NK-92 (cell line): ENCODE results near the gene ARHGAP18.

Source experiments
- DNase-seq: peaks from one replicate; lab custom pipeline; 2025; ENCODE audit not compliant: unreplicated experiment; lab: John Stamatoyannopoulos, UW

The ARHGAP18 gene

DNA sequence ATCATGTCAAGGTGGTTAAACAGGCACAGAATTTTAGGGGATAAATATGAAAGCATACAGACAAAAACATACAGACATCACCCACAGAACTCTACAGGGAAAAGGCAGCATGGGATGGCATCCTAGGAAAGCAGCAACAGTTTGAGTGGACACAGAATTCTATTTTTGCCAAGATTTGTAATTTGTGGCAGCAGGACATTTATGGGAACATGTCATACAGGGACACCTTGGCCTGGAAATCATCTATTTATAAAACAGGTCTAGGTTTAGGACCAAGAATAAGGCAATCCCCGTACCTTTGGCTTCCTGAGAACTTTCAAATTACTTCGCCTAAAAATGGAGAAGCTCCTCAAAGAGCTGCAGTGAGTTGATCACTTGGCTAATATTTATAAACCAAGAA, 17.5 kb downstream of the ARHGAP18 start:
- no peak for DNase-seq

GRCh38 chr6:129691709-129692108, 18.3 kb downstream of the ARHGAP18 start:
- DNase-seq = no peak

- no peak for DNase-seq
Measured at GRCh38 chr6:129691043-129691640, 18.8 kb downstream of the ARHGAP18 start.

GRCh38 chr6:129686941-129687627, 22.9 kb downstream of the ARHGAP18 start:
- no peak for DNase-seq

DNA sequence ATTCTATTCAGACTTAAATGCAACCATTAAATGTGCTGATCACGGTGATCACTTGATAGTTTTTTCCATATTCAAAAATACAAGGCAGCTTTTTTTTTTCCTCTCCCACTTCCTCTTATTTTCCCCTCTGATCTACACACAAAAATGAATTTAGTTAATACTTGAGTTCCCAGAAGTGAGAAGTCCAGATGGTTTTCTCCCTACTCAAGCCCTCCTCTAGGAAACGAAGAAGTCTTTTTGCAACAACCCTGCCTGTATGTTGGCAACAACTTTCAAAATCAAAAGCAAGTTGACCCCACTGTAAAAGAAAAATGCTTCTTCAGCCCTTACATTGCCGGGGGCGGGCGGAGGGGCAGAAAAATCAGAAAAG, 24.3 kb downstream of the ARHGAP18 start:
- DNase-seq = no peak

DNA sequence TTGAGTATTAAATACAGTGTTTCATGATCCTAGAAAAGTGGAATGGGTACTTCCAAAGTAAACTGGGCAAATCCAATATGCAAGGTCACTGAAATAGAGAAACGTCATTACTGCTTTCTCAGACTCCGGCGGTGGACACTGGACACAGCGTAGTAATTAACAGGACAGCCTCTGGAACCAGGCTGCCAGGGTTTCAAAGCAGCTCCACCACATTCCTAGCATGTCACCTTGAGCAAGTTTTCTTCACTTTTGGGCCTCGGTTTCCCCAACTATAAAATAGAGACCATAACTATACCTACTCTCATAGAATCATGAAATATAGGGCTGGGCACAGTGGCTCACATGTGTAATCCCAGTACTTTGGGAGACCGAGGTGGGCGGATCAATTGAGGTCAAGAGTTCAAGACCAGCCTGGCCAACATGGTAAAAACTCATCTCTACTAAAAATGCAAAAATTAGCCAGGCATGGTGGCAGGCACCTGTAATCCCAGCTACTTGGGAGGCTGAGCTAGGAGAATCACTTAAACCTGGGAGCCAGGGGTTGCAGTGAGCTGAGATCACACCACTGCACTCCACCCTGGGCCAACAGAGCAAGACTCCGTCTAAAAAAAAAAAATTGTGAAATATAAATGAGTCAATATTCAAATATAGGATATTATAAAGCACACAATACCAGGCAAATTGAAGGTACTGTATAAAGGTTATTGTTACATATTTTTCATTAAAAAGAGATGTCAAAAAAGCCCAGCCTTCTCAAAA, 24.9 kb downstream of the ARHGAP18 start:
- no peak for DNase-seq

DNA sequence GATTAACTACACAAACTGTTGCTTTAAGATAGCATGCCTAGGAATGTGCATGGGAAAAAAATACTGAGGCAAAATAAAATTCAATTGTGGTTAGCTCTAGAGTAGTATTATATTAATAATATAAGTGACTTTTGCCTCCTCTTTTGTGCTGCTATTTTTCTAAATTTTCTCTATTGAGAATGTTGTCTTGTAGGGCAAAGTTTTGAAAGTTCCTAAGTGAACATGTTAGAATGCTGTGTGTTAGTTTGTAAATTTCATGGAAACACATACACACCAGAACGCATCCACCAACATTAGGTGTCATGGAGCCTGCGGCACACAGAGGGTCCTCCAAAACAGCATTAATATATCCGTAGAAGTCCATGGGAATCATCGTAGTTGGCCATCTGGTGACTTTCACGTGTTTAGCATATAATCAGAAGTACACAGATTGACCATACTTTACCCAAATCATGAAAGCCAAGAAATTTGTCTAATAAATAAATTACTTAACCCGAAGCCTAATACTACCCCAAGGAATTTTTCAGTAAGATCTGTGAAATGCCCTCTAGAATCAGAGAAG, 25.6 kb downstream of the ARHGAP18 start:
- no peak for DNase-seq

DNA sequence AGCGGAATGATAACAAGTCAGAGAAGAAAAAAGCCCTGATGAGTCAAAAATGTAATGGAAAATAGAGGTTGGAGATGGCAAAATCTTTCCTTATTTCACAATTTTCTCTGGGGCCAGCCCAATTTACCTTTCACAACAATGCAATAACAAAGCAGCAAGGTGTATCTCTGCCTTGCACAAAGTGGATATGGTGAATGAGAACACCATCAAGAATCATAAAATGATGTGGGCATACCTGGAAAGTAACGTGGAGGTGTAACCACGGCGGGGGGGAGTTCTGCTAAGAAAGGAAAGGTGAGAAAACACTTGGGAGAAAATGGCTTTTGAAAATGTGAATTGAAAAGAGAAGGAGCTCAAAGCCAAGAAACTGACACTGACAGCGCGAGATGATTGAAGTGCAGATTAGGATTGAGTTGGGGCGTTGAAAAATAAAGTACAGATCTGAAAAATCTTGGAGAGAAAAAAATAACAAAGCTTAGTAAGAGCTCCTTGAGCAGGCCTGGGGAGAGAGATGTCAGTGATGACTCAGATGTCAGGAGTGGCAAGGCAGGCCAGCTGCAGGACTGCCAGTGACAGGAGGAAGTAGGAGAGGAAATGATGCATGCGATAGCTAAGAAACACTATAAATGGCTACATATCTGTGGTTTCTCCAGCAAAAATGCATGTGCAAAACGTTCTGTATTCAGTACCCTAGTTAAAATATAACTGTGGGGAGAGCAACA, 26.2 kb downstream of the ARHGAP18 start:
- no peak for DNase-seq

- DNase-seq = no peak
Measured at GRCh38 chr6:129681913-129682205, 28.1 kb downstream of the ARHGAP18 start.

DNA sequence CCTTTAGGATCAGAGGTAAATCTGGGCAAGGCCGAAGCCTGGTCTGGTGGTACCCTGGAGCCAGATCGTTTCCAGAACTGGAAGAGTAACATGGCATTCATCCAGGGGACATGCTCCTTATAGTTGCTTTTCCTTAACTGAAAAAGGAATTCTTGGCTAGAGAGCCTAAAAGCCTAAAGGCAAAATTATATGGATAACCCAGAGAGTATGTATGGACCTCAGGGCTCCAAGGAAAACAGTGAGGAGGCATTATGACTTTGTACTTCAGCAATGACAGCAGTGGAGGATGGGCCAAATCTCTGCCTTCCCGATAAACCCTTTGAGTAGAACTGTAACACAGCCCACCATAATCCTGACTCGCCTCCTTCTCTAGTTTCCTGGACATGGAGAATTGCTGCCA, 29.3 kb downstream of the ARHGAP18 start:
- DNase-seq = no peak

GRCh38 chr6:129679758-129680157, 30.2 kb downstream of the ARHGAP18 start:
- DNase-seq = no peak

DNA sequence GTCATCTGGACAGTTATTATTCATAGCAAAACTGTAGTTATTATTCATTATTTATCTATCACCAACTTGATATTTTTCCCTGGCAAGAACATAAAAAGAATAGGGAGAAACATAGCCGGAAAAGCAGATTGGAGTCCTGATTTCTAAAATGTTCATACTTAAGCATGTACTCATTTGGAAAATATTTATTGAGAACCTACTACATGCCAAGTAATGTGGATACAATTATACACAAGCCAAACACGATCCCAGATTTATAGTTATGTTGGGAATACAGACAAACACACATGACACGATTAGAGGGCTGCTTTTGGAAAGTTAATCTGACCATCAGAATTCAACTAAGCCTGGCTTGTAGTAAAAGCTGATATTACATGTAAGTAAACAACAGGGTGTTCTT, 30.7 kb downstream of the ARHGAP18 start:
- no peak for DNase-seq

DNA sequence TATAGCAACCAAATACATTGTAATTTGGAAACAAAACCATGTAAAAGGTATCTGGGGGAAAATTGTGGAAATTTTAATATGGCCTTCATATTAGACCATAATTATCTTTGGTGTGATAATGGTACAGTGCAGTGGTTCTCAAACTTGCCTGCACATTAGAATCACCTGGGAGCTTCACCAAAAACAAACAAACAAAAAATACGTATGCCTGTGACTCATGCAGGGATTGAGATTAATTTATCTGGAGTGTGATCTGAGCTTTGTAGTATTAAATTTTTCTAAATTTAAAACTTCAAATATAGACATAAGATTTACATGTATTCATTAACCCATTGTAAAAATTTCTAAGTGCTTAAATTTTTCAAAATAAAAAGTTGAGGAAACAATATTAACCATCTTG, 31.5 kb downstream of the ARHGAP18 start:
- no peak for DNase-seq

- DNase-seq = no peak
Measured at GRCh38 chr6:129677620-129678325, 32.2 kb downstream of the ARHGAP18 start.

DNA sequence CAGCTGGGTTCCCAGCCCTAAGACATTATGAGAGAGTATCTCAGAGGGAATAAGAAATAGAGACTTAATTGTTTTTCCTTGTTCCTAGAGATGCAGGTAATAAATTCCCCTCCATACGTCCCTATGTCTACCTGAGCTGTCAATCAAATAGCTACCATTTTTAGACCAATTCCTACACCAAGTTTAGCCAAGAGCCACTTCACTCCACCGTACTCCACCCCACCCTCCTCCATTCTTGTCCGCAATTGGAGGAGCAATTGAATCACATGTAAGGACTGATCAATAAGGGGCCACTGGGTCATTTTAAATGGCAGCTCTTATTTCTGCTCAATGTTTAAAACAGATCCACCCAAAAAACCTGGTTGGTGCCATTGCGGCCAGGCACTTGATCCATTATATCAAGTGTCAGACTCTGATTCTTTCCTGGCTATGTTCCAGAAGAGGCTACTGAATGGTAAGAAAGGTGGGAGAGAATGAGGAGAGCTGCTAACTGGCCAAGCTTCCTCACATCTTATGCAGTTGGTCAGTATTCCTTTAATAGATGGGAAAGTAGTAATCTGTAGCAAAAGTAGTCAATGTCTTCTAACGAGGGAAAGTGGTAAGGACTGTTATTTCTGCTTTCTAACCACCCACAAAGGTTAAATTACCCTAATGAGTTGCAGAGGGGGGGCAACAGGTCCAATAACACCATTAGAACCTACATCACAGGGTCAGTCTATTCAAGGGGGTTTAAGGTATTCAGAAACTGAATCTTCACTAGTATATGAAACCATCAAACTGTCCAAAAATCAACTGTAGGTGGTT, 34.1 kb downstream of the ARHGAP18 start:
- DNase-seq = no peak

DNA sequence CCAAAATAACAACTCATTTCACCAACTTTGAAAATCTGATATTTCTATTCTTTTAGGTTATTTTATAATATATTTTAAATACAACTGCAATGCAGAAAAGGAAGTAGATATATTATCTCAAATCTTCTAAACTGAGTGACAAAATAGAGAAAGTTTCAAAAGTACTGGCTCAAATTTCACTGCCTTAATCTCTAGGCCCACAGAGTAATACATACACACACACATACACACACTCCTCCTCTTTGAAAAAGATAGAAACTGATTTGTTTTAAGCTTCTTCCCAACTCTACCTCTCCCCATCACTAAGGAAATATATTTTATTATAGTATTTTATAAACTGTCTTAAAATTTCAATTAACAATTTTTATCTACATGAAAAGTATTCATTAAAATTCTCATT, 36.2 kb downstream of the ARHGAP18 start:
- DNase-seq = no peak

DNA sequence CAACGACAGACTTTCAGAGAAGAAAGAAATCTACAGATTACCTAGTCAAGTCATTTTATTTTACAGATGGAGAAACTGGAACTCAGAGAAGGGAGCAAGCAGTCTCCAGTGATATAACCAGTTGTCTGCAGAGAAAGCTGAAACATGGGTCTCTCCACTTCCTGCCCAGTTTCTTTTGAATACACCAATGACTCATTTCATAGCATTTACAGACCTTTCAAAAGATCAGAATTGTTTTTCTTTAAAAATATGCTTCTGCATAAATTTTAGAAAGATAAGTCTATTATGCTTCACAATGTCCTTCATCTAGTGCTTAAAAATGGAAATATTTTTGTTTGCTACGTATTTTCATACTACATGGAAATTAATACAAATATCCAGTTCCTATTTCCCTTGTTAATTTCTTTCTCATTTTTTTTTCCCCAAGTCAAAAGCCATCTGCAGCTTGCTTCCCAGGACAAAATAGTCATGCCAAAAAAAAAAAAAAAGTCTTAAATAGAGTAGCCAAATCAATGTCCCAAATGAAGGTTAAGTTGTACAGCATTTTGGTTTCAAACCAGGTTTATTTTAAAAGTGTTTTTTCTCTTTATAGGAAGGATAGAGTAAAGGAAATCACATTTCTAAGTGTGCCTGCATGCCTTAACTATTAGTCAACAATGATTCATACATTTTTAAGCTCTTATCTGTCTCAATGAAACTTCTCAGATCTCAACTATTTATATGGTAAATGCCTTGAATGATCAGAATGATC, 36.9 kb downstream of the ARHGAP18 start:
- DNase-seq = no peak

- DNase-seq = no peak
Measured at GRCh38 chr6:129672341-129672682, 37.7 kb downstream of the ARHGAP18 start.
